PC-9 (cell line): Measurements from ENCODE around the gene PRKG1.
"Not testable (repeated sequence)": the region's sequence is repeated elsewhere in the genome, so short reads cannot be mapped to it uniquely, and the experiment has no call there.

Source experiments
- CTCF ChIP-seq: fragments of 200-600 bp; sonication (generic); conservative IDR thresholded peaks from 2 replicates; pipeline ENCODE4 v1.6.1; 2017; ENCODE audit warnings: mixed run types, antibody characterized with exemption, mild to moderate bottlenecking, moderate library complexity
- EZH2 ChIP-seq: fragments of 200-600 bp; sonication (generic); IDR thresholded peaks from 2 replicates; pipeline ENCODE4 v1.8.0; 2017; ENCODE audit warnings: antibody characterized with exemption, low read depth

- TF ChIP-seq CTCF, EZH2: not testable (repeated sequence)
These were observed 138.7 kb downstream of the PRKG1 start for GRCh38 chr10:51212937-51213336.
